ENCODE data around the gene HOXD4.

DNA sequence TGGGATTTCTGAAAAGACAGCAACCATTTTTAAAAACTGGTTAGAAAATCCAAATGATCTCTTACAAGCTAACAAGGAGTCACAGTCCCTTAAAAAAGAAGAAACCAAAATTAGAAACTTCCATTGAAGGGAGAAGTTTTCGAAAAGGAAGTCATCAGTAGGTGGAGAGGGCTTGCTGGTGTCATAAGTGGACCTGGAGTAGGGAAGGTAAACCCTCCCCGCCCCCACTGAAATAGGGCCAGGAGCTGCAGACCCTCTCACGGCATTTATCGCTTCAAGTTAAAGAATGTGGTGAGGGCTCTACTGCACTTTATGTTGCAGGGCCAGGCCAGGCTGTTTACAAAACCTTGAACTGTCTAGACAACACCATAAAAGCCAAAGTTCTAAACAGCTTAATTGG, 41.4 kb upstream of the HOXD4 start:
- no peak for TF ChIP-seq KLF9 (tag by site-specific recombination; IDR thresholded peaks at IDR 0.05; ENCODE audit: low read depth)
- TF ChIP-seq ZNF121 (tag by site-specific recombination; IDR thresholded peaks at IDR 0.05): no peak
- no peak for TF ChIP-seq ZNF555 (tag by site-specific recombination; conservative IDR thresholded peaks at IDR 0.05)
- TF ChIP-seq, protein P1, sequence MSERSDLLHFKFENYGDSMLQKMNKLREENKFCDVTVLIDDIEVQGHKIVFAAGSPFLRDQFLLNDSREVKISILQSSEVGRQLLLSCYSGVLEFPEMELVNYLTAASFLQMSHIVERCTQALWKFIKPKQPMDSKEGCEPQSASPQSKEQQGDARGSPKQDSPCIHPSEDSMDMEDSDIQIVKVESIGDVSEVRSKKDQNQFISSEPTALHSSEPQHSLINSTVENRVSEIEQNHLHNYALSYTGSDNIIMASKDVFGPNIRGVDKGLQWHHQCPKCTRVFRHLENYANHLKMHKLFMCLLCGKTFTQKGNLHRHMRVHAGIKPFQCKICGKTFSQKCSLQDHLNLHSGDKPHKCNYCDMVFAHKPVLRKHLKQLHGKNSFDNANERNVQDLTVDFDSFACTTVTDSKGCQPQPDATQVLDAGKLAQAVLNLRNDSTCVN (tag by site-specific recombination; optimal IDR thresholded peaks at IDR 0.05): no peak
- TF ChIP-seq, protein P2, sequence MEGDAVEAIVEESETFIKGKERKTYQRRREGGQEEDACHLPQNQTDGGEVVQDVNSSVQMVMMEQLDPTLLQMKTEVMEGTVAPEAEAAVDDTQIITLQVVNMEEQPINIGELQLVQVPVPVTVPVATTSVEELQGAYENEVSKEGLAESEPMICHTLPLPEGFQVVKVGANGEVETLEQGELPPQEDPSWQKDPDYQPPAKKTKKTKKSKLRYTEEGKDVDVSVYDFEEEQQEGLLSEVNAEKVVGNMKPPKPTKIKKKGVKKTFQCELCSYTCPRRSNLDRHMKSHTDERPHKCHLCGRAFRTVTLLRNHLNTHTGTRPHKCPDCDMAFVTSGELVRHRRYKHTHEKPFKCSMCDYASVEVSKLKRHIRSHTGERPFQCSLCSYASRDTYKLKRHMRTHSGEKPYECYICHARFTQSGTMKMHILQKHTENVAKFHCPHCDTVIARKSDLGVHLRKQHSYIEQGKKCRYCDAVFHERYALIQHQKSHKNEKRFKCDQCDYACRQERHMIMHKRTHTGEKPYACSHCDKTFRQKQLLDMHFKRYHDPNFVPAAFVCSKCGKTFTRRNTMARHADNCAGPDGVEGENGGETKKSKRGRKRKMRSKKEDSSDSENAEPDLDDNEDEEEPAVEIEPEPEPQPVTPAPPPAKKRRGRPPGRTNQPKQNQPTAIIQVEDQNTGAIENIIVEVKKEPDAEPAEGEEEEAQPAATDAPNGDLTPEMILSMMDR (tag by site-specific recombination; IDR thresholded peaks at IDR 0.05): no peak
- TF ChIP-seq OSR2 (tag by site-specific recombination; IDR thresholded peaks at IDR 0.05): no peak
- TF ChIP-seq ZNF140 (tag by site-specific recombination; IDR thresholded peaks at IDR 0.05): no peak
